Endometrial microvascular endothelial cells (primary cell): ENCODE data around the gene ZNF691. TPM values are rescaled to one million over a fixed set of nuclear protein-coding genes. Genes with fewer than 3 reads are reported as not detected.
"Not testable (repeated sequence)": the region's sequence is repeated elsewhere in the genome, so short reads cannot be mapped to it uniquely, and the experiment has no call there.

Source experiments
- in situ Hi-C: cut with HindIII; loops from 2 replicates; pipeline ENCODE4 v1.10.0; 2017; ENCODE audit warnings: low sequenced_read_pairs, low pct_unique_long_range_greater_than_20kb; ENCODE audit errors: inconsistent ontology term
- total RNA-seq: library from RNA; depleted of rRNA; stranded (reverse); fragments of >200 nt; gene quantifications from one replicate; pipeline ENCODE4 v1.2.3, GENCODE V29; 2015; ENCODE audit errors: inconsistent ontology term

Gene ZNF691, protein sequence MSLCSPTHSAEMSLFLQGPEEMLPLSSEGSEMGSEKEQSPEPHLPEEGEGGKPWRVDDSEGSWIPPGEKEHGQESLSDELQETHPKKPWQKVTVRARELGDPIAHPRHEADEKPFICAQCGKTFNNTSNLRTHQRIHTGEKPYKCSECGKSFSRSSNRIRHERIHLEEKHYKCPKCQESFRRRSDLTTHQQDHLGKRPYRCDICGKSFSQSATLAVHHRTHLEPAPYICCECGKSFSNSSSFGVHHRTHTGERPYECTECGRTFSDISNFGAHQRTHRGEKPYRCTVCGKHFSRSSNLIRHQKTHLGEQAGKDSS
- total RNA-seq = 4.9 TPM

DNA sequence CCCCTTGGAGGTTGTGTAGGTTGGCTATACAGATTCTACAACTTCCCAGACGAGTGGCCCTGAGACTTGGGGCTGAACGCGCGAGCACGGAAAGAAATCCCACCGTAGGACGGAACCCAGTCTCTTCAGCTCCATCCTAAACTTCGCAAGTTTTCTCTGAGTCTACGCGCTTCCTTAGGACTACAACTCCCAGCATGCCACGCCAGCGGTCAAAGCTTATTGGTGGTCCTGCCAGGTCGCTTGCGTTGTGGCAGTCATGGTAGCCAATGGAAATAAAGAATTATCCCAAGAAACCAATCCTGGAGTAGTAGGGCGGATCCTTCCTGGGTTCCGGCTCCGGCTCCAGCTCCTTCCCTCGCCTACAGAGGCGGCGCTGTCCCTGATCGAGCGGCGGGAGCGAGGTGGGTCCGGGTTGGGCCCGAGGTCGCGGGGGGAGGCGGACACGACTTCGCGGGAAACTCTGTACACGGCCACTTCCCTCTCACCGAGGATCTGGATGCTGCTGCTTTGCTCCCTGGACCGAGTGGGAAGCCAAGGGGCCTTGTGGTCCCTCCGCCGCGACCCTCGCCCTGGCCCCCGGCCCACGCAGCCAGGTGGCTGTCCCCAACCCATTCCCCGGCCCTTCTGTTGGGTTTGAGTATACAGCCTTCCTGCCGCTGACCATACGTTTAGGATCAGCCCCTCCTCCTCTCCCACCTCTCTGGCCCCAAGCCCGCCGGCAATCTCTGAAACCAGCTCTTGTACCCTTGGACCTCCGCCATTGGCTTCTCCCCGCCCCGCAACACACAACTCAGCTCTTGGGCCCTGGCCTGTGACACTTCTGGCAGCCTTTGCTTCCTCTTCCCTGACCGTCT, at the start of gene ZNF691:
TSS of gene ZNF691 (plus strand) at position 357 of the 854 bp plus-strand sequence. CDS start 3,046 bp downstream, outside the sequence.
- in situ Hi-C loops = no loop called here

DNA sequence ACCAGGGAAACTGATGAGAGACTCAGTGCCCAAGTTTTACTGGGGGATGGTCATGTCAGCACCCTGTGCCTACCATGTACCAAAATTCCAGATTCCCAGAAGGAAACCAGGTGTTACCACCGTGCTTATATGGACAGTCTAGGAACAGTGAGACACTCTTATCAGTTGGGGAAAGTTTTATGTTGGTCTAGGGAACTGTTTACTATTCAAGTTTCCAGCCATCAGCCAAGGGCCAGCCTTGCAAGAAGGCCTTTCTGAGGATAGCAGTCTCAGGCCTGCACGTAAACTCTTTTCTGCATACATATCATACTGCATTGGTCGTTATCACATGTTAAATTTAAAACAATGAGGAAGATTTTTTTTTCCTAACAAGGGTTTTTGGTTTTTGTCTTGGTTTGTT, 49.0 kb upstream of the ZNF691 start:
- in situ Hi-C loops = no loop called here

DNA sequence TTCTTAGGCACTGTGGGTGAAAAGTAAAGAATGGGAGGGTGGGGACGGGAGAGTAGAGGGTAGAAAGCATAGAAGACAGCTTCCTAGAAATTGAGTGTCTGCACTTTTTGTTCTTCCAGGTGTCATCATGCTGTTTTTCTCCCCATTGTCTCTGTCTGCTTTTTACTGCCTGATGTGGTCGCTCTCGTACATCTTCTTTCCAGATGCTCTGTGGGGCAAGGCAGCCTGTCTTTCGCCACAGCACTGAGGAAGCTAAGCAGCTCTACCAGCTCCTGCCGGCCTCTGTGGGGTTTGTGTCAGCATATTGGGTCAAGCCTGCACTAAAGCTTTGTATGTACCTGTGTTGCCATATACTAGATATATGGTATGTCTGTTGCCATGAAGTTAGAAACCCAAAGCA, 48.4 kb upstream of the ZNF691 start:
- in situ Hi-C loops = no loop called here

DNA sequence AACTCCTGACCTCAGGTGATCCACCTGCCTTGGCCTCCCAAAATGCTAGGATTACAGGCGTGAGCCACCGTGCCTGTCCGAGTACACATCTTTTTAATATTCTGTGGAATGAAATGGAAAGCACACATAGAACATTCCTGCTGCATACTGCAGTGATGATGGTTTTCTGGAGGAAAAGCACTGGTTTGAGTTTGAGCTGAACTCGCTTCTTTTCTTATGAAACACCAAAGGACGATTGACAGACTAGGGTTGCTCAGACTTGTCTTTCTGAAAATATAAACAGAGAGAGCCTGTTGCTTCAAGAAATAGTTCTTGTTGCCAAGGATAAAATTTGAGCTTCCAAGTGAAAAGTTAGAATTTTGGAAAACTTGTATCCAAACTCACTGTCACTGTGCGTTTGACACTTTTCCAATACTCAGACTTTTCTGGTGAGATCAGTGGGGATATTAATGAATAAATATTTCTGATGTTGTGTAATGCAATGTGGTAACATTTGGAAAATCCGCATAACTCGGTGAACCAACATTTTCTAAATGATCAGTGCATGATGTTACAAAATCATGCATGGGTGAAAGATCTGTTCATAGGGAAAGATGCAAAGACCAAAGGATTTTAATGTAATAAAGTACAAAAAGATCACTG, 44.5 kb upstream of the ZNF691 start:
- in situ Hi-C loops = no loop called here

- in situ Hi-C loops = no loop called here
Measured at GRCh38 chr1:42806171-42806570, 40.2 kb upstream of the ZNF691 start.

GRCh38 chr1:42806593-42806992, 39.8 kb upstream of the ZNF691 start:
- in situ Hi-C loops = no loop called here

- in situ Hi-C loops = no loop called here
Measured at GRCh38 chr1:42807056-42807668, 39.3 kb upstream of the ZNF691 start.

- in situ Hi-C loops = not testable (repeated sequence)
Measured at GRCh38 chr1:42814815-42815214, 31.6 kb upstream of the ZNF691 start.

DNA sequence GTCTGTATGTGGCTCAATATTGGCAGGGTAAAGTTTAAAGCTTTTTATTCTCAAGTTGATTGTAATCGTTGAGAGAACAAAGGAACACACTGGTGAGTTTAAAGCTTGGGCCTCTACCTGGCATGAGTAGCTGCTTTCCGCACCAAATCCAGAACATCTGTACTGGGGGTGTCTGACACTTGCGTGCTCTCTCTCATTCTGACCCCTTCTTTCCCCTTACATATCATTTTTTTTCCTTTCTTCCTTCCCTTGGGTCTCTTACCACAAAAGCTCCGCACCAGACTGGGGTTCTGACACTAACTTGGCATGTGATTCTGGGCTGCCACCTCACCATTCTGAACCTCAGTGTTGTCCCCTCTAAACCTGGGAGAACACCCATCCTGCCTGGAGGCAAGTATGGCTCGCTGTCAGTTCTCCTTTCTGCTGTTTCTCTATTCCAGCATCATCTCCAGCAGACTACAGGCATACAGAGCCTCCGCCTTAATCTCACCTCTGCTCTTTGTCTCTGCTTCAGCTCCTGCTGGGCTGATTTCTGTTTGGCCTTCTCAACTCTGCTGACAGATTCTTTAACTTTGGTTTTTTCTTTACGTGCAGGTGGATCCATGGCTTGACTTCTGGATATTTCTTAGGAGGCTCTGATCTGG, 30.4 kb upstream of the ZNF691 start:
- in situ Hi-C loops = no loop called here

GRCh38 chr1:42816585-42817439, 29.6 kb upstream of the ZNF691 start, which contains the start of the genes ERMAP and SVBP:
TSS of gene ERMAP (plus strand) at chr1:42817122. CDS start at chr1:42830449, 13,327 bp downstream.
TSS of gene SVBP (minus strand) at chr1:42817397. CDS start at chr1:42816544, 853 bp downstream.
- in situ Hi-C loops = no loop called here

GRCh38 chr1:42817440-42817767, 29.0 kb upstream of the ZNF691 start:
- in situ Hi-C loops = no loop called here

- in situ Hi-C loops = no loop called here
Measured at GRCh38 chr1:42817976-42818375, 28.4 kb upstream of the ZNF691 start.

DNA sequence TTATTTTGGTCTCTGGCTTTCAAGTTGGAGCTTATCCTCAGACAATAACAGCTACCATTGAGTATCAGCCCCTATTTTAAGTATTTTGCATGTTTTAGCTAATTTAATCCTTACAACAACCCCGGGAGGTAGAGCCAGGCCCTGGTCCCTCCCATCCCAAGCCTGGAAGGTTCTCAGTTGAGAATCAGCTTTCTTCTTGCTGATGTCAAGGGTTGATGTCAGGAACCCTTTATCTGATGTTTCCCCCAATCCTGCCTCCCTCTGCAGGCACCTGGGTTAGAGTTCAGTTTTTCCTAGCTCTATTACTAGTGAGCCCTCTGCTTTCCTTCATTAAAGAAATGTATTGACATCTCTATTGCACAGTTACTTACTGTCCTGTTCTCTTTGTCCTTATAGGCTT, 25.6 kb upstream of the ZNF691 start:
- in situ Hi-C loops = no loop called here

- in situ Hi-C loops = no loop called here
Measured at GRCh38 chr1:42821690-42822089, 24.7 kb upstream of the ZNF691 start.

- in situ Hi-C loops = no loop called here
Measured at GRCh38 chr1:42822800-42823392, 23.5 kb upstream of the ZNF691 start.

DNA sequence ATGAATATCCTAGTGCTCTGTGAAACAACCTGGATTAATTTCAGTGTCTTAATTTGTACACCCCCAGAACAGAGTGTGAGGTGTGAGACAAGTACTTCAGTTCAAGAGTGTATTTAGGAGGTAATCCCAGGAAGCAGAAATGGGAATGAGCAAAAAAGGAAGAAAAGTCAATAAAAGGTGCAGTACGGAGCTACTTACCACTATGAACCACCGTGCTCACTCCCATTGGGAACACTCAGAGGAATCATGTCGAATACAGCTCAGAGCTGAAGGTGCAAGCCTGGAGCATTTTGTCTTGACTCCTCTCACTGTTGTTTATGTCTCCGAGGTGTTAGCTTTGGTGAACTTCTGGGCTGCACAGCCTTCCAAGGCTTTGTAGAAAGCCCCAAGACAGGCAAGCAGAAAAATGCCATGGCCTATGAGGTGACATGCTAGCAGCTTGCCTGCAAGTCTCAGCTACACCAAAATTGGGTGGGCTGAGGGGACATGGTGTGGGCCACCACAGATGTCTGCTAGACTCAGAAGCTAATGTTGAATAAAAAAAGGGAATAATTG, 21.9 kb upstream of the ZNF691 start:
- in situ Hi-C loops = no loop called here
